HFFc6 (cell line): ENCODE measurements around the gene BRINP1. TPM values are rescaled to one million over a fixed set of nuclear protein-coding genes. Genes with fewer than 3 reads are reported as not detected.

Experiments used
- DNase-seq: peaks from one replicate; pipeline ENCODE4 v3.0.0-alpha.2; 2018
- H3K27ac Mint-ChIP-seq: 2 replicates; pipeline ENCODE4 v1.8.0; 2020; ENCODE audit warnings: mild to moderate bottlenecking, mixed read lengths
- H3K27me3 Mint-ChIP-seq: 2 replicates; pipeline ENCODE4 v1.8.0; 2021; ENCODE audit warnings: mild to moderate bottlenecking, moderate library complexity, mixed read lengths; ENCODE audit not compliant: insufficient read depth
- H3K36me3 Mint-ChIP-seq: 2 replicates; pipeline ENCODE4 v1.8.0; 2021; ENCODE audit warnings: low read depth, mixed read lengths
- H3K4me1 Mint-ChIP-seq: 2 replicates; pipeline ENCODE4 v1.8.0; 2020; ENCODE audit warnings: low read depth, mixed read lengths
- H3K4me3 Mint-ChIP-seq: 2 replicates; pipeline ENCODE4 v1.8.0; 2020; ENCODE audit warnings: mild to moderate bottlenecking, moderate library complexity, mixed read lengths
- H3K9me3 Mint-ChIP-seq: 2 replicates; pipeline ENCODE4 v1.8.0; 2020; ENCODE audit warnings: mild to moderate bottlenecking, mixed read lengths
- CTCF ChIP-seq: fragments of 200-600 bp; sonication (generic); IDR thresholded peaks from 2 replicates; pipeline ENCODE4 v1.5.0; 2021; ENCODE audit warnings: antibody characterized with exemption, mild to moderate bottlenecking
- total RNA-seq, 6 experiments: library from RNA; stranded (reverse); fragmentation: NEBNext Ultra II Directional; extraction: Animal tissue kit (Norgen Biotek cat#: 25700); gene quantifications; 2 replicates in 1 of 6; 3 replicates in 5 of 6; pipeline ENCODE4 v1.2.3, GENCODE V29; 2021

The BRINP1 gene
- total RNA-seq, 6 experiments from 2014 or later = not detected

GRCh38 chr9:119121899-119122298 lies 247.3 kb downstream of the BRINP1 start:
- Mint-ChIP-seq H3K36me3 (no peaks in the 10 kb centered on the region), H3K4me1 (no peaks in the 10 kb centered on the region), H3K9me3 (peaks cover 24% of the 10 kb centered on the region), H3K27me3 (no peaks in the 10 kb centered on the region), H3K4me3 (no peak overlapping the region), H3K27ac (no peak overlapping the region)
- DNase-seq = no peak
- TF ChIP-seq CTCF = no peak

- H3K27ac Mint-ChIP-seq = no peak overlapping the region
- H3K4me1 Mint-ChIP-seq = no peaks in the 10 kb centered on the region
- DNase-seq = no peak
- no peaks in the 10 kb centered on the region for H3K27me3 Mint-ChIP-seq
- H3K4me3 Mint-ChIP-seq = no peak overlapping the region
- TF ChIP-seq CTCF = no peak
- H3K9me3 Mint-ChIP-seq = peaks cover 42% of the 10 kb centered on the region
- H3K36me3 Mint-ChIP-seq = no peaks in the 10 kb centered on the region
Measured at GRCh38 chr9:119117409-119117808, 251.8 kb downstream of the BRINP1 start.
